Stimulated activated CD8-positive, alpha-beta memory T cell treated with anti-CD3 and anti-CD28 coated beads, Interleukin-15, amount 100 ng/mL, for 4 hours (primary cell): ENCODE measurements around the gene EEFSEC.

Source experiments
- DNase-seq, 2 donors: peaks; one replicate each; pipeline ENCODE4 v3.0.0-alpha.2; 2020; ENCODE audit warnings: low read depth in 2 of 2

The EEFSEC gene

GRCh38 chr3:128242818-128243601 lies 89.7 kb downstream of the EEFSEC start:
- DNase-seq, result no peak

GRCh38 chr3:128243602-128244504 lies 90.6 kb downstream of the EEFSEC start:
- no peak for DNase-seq

GRCh38 chr3:128245460-128245859 lies 92.2 kb downstream of the EEFSEC start:
- DNase-seq, result no peak

- no peak for DNase-seq
Measured at GRCh38 chr3:128247666-128248409, 94.6 kb downstream of the EEFSEC start.

GRCh38 chr3:128252083-128252482 lies 98.8 kb downstream of the EEFSEC start:
- no peak for DNase-seq

GRCh38 chr3:128253150-128253549 lies 99.9 kb downstream of the EEFSEC start:
- no peak for DNase-seq

GRCh38 chr3:128254066-128254590 lies 100.8 kb downstream of the EEFSEC start:
- no peak for DNase-seq

- no peak for DNase-seq
Measured at GRCh38 chr3:128254967-128255366, 101.7 kb downstream of the EEFSEC start.

GRCh38 chr3:128256131-128256530 lies 102.8 kb downstream of the EEFSEC start:
- no peak for DNase-seq

GRCh38 chr3:128257632-128258031 lies 104.4 kb downstream of the EEFSEC start:
- DNase-seq, result no peak

GRCh38 chr3:128260275-128260674 lies 107.0 kb downstream of the EEFSEC start:
- DNase-seq, result no peak

- DNase-seq, result no peak
Measured at GRCh38 chr3:128262457-128262856, 109.2 kb downstream of the EEFSEC start.

GRCh38 chr3:128263118-128263517 lies 109.8 kb downstream of the EEFSEC start:
- DNase-seq, result no peak

- DNase-seq, result no peak
Measured at GRCh38 chr3:128263946-128264345, 110.7 kb downstream of the EEFSEC start.

GRCh38 chr3:128266453-128266852 lies 113.2 kb downstream of the EEFSEC start:
- DNase-seq, result no peak

- no peak for DNase-seq
Measured at GRCh38 chr3:128267541-128267940, 114.3 kb downstream of the EEFSEC start.

- DNase-seq, result no peak
Measured at GRCh38 chr3:128269006-128269775, 115.9 kb downstream of the EEFSEC start.

- no peak for DNase-seq
Measured at GRCh38 chr3:128269796-128270195, 116.5 kb downstream of the EEFSEC start.

GRCh38 chr3:128270559-128271492 lies 117.5 kb downstream of the EEFSEC start:
- DNase-seq, result no peak
